NCI-H2081 (cell line): Measurements from ENCODE around the gene NQO2.
A peak's percentile ranks its signal among the peaks of the same experiment; 100 is the strongest.
"Not testable (repeated sequence)": the region's sequence is repeated elsewhere in the genome, so short reads cannot be mapped to it uniquely, and the experiment has no call there.

Experiments
- DNase-seq, 2 experiments: peaks; one replicate each; lab custom pipeline; 2025; lab: John Stamatoyannopoulos, UW

NQO2 gene

DNA sequence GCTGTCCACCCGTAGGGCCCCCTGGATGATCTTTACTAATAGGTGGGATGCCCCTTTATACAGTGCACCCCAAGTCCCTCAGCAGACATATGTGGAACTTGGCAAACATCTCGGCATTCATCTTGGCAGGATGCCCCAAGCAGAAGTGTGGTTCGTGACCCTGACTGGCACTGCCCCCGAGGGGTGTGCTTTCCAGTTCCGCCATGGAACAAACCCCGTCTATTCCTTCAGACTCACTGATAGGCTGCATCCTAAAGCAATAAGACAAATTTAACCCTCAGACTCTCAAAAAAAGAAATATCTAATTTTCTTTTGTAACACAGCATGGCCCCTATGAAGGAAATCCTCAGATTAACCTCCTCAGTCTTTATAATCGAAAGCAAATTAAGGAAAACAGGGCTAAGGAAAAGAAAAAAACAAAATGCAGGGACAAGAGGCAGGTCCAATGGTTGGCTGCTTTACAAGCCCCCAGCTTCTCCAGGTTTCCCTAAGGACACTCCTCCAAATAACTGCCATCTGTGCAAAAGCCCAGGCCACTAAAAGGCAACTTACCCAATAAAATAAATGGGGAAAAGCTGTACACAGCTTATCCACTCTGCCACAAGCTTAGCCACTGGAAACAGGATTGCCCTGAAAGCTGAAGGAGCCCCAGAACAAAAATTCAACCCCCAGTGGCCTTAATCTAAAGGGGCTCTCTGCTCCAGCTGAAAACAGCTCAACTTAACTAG, 38.1 kb downstream of the NQO2 start:
- no peak for DNase-seq

DNA sequence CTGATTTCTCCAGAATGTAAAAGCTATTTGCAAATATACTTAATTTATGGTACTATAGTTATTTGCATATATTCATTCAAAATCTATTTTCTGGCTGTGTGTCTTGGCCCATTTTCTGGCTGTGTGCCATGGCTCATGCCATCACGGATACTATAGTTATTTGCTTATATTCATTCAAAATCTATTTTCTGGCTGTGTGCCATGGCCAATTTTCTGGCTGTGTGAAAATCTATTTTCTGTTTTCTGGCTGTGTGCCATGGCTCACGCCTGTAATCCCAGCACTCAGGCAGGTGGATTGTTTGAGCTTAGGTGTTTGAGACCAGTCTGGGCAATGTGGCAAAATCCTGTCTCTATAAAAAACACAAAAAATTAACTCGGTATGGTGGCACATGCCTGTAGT, 39.7 kb downstream of the NQO2 start:
- DNase-seq, result peak; percentile 82 to 88

DNA sequence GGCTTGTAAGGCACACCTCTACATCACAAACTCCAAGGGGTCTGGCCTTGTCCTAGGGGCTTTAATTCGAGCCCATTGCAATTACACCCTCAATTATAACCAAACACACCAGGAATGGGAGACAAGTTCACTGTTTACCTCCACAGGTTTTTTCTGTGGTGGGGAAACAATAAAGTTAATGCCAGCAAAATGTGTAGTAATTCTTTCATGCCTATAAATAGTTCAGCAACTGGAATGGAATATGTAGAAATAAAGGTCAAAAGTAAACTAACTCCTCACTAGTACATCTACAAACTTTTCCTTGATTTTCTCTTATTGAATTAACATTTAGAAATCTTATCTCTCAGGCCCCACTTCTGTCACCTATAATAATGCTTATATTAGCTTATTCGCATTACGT, 41.5 kb downstream of the NQO2 start:
- no peak for DNase-seq

DNA sequence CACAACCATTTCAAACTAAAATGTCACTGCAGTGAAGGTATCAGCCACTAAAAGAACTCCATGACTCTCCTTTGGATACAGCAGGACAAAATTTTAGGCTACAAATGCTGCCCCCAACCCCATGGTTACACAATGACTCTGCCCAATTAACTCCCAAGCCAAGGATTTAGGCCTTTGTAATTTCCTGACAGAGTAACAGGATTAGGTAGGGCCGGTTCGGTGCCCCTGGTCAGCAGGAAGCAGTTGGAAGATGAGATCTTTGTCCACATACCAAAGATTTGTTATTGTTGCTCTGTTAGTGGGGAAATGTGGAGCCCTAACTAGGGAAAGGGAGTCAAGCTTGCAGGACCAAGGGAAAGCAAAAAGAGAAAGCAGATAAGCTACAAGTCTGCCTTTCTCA, 41.9 kb downstream of the NQO2 start:
- no peak for DNase-seq

DNA sequence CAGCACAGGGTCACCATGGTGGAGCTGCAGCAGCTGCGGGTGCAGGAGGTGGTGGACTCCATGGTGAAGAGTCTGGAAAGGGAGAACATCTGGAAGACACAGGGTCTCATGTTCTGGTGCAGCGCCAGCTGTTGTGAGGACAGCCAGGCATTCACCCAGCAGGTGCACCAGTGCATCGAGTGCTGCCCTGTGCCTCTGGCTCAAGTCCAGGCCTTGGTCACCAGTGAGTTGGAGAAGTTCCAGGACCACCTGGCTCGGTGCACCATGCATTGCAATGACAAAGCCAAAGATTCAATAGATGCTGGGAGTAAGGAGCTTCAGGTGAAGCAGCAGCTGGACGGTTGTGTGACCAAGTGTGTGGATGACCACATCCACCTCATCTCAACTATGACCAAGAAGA, 45.7 kb downstream of the NQO2 start:
- peak; percentile 17 to 66 for DNase-seq

DNA sequence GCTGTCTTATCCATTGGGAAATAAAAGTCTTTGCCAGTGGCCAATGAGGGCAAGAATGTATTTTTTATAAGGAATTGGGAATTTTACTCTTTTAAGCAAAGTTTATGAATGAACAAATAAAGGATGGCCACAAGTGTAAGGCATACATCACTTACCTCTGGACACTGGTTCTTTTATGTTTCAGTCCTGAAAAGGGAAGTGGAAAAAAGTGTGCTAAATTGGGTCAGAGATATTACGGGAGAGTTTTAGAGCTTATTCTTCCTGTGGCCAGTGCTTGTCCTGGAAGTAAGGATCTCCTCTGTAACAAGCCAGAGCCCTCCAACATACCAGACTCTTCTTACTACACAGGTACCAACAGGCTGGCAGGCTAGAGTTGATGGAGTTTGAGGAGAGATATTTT, 46.1 kb downstream of the NQO2 start:
- DNase-seq, result no peak

DNA sequence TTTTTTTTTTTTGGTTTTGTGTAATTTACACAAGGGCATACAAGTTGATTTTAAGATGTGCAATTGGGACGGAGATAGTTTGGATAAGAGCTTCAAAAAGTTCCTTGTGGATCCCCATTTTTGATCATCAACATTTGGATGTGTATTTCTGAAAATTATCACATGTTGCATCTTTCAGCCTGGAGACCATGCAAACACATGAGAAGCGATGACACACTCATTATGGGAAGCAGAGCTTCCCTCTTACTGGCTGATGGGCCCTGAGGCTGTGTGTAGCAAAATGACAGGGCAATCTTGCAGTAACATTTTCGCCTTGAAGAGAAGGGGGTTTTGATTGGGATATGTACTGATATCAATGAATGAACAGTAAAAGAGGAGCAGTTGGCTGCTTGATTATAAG, 46.6 kb downstream of the NQO2 start:
- DNase-seq, result no peak

DNA sequence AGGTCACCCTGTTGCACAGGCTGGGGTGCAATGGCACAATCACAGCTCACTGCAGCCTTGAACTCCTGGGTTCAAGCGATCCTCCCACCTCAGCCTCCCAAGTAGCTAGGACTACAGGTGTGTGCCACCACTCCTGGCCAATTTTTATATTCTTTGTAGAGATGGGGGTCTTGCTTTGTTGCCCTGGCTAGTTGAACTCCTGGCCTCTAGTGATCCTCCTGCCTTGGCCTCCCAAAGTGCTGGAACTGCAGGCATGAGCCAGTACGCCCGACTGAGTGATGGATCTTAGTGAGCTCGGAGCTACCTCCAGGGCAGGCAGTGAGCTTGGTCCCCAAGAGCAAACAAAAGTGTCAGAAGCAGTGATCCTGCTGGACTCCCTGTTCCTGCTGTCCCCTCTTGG, 48.3 kb downstream of the NQO2 start:
- DNase-seq, result not testable (repeated sequence)

DNA sequence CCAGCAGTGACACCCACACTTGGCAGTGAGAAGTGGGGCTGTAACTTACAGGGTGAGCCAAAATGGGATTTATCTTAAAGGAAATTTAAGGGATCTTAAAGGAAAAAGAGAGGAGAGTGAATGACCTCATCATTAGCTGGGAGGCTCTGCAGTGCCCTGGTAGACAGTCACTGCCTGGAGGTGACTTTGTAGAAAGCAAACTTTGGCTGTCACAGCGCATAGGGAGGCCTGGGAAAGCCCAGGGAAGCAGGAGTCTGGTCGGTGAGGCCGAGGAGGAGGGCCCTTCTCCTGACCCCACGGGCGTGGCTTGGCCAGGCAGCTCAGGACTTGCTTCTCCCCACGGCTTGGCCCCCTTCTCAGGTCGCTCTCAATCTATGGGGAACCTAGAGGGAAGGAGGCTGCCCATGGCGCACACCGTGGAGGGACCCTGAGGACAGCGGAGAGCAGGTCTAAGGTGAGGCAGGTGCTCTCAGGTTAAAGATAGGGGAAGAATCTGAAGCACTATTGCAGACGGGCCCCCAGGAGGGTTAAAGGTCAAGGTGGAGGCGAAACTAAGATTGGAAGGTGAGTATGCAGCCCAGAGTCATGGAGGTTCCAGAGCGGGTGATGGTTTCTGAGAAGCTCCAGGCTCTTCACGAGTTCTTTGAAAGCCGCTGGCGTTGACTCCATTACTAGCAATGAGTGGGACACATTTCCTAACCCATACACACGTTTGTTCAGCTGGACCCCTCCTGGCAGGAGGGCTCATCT, 53.0 kb downstream of the NQO2 start:
- no peak for DNase-seq

DNA sequence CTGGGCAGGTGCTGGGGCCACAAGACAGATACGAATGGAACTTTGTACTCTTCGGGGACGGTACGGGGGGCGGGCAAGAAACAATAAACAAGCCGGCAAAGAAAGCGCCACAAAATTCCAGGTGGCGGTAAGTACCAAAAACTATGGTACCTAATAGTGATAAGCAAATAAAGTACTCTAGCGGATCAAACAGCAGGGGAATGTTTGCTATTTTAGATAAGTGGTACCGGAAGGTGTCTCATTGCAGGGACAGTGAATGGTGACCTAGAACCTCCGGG, 53.5 kb downstream of the NQO2 start:
- no peak for DNase-seq

DNA sequence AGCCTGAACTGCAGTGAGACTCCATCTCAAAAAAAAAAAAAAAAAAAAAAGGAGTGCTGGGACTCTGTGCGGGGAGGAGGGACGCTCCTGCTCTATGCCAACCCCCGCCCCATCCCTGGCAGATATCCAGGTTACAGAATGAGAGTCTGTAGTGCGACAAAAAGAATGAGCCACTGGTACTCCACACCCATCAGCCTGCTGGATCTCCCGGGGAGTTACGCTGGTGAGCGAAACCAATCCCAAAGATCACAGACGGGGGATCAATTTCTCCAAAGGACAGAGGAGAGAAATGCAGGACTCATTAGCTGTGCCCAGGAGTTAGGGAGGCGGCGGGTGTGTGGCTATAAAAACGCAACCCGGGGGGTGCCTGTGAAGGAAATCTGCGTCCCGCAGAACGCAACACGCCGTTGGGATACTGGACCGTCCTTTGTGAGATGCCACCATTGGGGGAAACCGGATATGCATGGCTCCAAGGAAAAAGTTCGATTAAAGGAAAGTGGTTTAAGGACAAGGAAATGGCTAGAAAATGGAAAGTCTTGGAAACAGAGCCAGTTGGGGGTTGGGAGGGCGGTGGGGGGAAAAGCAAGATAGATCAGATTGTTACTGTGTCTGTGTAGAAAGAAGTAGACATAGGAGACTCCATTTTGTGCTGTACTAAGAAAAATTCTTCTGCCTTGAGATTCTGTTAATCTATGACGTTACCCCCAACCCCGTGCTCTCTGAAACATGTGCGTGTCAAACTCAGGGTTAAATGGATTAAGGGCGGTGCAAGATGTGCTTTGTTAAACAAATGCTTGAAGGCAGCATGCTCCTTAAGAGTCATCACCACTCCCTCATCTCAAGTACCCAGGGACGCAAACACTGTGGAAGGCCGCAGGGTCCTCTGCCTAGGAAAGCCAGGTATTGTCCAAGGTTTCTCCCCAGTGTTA, 54.8 kb downstream of the NQO2 start:
- DNase-seq, result peak; percentile 11 to 15

DNA sequence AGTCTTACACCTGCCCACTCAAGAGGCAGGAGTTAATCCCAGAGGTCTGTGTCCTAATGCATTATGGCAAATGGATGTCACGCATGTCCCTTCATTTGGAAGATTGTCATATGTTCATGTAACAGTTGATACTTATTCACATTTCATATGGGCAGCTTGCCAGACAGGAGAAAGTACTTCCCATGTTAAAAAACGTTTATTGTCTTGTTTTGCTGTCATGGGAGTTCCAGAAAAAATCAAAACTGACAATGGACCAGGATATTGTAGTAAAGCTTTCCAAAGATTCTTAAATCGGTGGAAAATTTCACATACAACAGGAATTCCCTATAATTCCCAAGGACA, 55.4 kb downstream of the NQO2 start:
- DNase-seq, result not testable (repeated sequence)

DNA sequence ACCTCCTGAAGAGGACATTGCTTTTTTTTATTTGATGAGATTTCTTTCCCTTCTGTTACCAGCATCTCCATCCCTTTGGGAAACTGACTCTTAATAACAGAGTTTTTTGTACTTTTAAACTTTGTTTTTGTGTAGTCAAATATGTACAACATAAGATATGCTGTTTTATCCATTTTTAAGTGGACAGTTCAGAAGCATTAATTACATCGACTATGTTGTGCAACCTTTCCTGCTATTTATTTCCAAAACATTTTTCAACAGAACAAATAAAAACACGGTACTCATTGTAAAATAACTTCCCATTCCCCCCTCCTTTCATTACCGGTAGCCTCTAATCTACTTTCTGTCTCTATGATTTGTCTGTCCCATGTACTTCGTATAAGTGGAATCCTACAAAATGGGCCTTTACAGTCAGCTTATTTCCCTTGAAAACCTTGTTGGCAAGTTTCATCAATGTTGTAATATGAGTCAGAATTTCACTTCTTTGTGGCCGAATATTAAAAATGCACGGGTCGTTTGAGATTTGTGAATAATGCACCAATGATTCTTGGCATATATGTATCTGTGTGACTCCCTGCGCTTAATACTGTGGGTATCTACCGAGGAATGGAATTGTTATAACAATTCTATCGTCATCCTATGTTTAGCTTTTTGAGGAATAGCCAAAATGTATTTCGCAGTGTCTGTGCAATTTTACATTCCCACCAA, 57.5 kb downstream of the NQO2 start:
- no peak for DNase-seq

DNA sequence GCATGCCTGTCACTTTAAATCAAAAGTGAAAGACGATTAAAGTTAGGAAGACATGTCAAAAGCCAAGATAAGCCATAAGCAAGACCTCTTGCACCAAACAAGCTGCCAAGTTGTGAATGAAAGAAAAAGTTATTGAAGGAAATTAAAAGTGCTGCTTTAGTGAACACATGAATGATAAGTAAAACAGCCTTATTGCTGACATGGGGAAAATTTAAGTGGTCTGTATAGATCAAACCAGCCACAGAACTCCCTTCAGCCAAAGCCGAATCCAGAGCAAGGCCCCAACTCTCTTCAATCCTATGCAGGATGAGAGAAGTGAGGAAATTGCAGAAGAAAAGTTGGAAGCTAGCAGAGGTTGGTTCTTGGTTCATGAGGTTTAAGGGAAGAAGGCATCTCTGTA, 59.3 kb downstream of the NQO2 start:
- DNase-seq, result no peak

DNA sequence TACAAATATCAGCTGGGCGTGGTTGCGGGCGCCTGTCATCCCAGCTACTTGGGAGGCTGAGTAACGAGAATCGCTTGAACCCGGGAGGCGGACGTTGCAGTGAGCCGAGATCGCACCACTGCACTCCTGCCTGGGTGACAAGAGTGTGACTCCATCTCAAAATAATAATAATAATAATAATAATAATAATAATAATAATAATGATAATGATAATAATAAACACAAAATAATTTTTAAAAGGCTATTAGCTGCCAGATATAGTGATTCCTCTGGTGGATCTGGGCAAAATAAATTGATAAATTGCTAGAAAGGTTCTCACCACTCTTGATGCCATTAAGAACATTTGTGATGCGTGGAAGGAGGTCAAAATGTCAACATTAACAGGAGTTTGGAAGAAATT, 60.4 kb downstream of the NQO2 start:
- DNase-seq, result not testable (repeated sequence)

DNA sequence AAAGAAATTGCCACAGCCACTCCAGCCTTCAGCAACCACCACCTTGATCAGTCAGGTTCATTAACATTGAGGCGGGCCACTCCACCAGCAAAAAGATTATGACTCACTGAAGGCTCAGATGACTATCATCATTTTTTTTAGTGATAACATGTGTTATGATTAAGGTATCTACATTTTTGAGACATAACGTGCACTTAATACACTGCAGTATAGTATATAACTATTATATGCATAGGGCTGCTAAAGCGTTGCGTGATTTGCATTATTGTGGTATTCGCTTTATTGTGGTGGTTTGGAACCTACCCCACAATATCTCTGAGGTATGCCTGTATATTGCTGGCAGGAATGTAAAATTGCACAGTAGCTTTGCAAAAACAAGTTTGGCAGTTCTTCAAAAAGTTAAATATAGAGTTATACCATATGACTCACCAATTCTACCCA, 61.8 kb downstream of the NQO2 start:
- DNase-seq, result no peak

DNA sequence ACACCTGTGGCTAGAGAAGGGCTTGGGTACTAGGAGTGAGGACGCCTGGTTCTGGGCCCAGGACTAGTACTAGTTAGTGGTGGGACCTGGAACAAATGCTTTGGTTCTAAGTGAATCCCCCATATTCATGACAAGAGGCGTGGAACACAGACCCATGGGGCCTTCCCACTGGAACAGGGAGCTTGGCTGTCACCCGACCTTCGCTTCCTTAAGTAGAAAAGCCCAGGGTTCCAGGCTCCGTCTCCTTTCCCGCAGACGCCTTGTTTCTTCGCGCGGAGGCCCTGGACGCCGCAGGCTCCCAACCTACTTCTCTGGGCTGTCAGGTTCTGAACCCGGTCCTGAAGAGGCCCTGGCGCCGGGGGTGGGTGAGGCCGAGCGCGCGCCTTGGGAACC, 63.6 kb downstream of the NQO2 start:
- not testable (repeated sequence) for DNase-seq

DNA sequence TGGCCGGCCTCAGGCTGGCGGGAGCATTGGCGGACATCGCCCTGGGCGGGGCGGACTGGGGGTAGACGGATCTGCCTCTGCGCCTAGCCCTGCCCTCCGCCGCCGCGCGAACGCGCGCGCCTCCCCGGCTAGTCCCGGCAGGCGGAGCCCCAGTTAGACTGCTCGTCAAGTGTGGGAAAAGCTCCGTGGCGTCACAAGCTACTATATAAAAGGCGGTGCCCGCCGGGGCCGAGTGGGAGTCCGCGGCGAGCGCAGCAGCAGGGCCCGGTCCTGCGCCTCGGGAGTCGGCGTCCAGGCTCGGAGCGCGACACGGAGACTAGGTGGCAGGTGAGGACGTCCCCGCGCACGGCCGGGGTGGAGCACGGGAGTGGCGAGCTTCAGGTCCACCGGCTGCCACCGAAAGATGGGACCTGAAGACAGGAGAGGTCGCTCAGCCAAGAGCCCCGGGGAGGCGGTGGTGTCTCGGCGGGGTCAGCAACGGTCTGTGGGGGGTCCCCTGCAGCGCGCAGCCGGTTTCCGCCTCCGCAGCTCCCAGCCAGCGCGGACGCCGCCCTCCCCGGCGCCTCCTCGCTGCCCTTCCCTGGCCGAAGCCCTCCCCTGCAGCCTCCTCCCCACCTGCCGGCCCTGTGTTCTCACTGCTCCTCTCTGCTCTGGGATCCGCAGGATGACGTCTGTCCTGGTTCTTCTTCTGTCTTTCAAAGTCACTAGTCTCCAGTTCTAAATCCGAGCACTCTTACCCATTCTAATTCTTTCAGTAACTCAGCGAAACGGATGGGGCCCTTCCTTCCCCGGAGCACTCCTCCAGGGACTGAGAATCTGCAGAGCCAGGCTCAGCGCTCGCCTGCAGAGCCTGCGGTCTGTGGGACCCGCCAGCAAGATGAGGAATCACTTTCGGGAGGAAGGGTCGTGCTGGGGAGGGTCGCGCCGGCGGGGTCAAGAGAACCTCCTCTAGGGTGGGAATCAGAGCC, 64.3 kb downstream of the NQO2 start:
- DNase-seq, result peak; percentile 69 to 83

DNA sequence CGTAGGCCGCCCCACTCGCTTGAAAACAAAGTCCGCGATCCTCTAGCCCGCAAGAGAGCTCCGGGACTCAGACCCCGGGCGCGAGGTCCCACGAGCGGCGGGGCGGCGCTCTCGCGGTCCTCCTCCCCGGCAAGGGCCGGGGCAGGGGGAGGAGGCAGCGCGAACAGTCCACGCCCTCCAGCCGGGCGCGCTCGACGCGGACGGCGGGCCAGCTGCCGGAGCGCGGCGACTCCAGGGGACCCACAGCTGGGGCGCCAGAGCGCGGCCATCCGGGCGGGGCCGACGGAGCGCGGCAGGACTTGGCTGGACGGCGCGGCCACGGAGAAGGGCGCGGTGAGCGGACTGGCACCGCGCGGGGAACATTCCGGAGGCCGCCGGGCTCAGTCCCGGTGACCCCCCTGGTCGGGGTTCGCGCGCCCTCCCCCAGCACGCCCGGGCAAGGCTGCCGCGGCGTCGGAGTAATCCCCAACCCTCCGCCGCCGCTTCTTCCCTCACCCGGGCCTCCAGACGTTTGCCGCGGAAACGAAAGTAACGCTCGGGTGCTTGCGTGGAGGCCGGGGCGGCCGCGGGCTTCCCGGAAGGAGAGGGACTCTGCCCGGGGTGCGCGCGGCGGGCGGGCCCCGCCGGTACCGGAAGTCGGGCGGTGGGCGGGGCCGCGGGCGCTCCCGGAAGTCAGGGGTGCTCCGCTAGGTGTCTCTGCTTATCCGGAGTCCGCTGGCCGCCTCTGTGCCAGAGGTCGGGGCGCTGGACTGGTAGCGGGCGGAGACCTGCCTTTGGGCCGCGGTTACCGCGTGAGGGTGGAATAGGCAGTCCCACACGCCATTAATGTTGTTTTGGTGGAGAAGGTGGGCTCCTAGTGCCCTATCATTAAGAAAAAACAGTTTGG, 68.9 kb downstream of the NQO2 start, which contains the start of gene RIPK1:
TSS of gene RIPK1 (plus strand) at position 166 of the 886 bp plus-strand sequence. CDS start 8,330 bp downstream, outside the sequence.
- DNase-seq, result peak; percentile 91 to 92
